Panc1 (cell line): ENCODE data around the gene SLC41A3. TPM values are rescaled to one million over a fixed set of nuclear protein-coding genes. Genes with fewer than 3 reads are reported as not detected.

Experiments used
- ATAC-seq: fragments of 200-7000 bp; cut with Tn5 transposase; 2 replicates; pipeline ENCODE4 v1.9.1; 2020; ENCODE audit warnings: mild to moderate bottlenecking, moderate library complexity
- BruUV-seq: library from RNA; stranded (reverse); fragments of 400-500 nt; replicated peaks from 2 replicates; lab custom pipeline; 2021; lab: Mats Ljungman, UMichigan
- CTCF ChIA-PET: fragments of 300-600 bp; sonication (Branson Sonifier 250); formaldehyde crosslinking; loops from one replicate; lab custom pipeline; 2022; ENCODE audit warnings: antibody characterized with exemption; lab: Charles Lee
- POLR2A ChIA-PET: fragments of 300-600 bp; sonication (Branson Sonifier 250); formaldehyde crosslinking; loops from one replicate; lab custom pipeline; 2022; ENCODE audit warnings: antibody characterized with exemption; lab: Charles Lee
- DNase-seq: peaks from one replicate; pipeline ENCODE4 v3.0.0-alpha.2; 2010; ENCODE audit warnings: low read depth, low spot score
- H3K27ac ChIP-seq: 2 replicates; pipeline ENCODE4 v1.5.1; 2011; ENCODE audit warnings: mild to moderate bottlenecking, low read length, inconsistent platforms
- H3K27me3 ChIP-seq: fragments of 200-500 bp; sonication (Bioruptor generic); 2 replicates; pipeline ENCODE4 v1.6.0; 2014; ENCODE audit warnings: low read length, inconsistent platforms; ENCODE audit not compliant: control insufficient read depth, insufficient read depth
- H3K36me3 ChIP-seq: fragments of 200-500 bp; sonication (Bioruptor generic); 2 replicates; pipeline ENCODE4 v1.5.1; 2014; ENCODE audit warnings: inconsistent platforms, mild to moderate bottlenecking, low read length, moderate library complexity; ENCODE audit not compliant: control insufficient read depth, insufficient read depth
- H3K4me1 ChIP-seq: 2 replicates; pipeline ENCODE4 v1.5.1; 2011; ENCODE audit warnings: inconsistent platforms, mild to moderate bottlenecking, low read length, moderate library complexity; ENCODE audit not compliant: control insufficient read depth, insufficient read depth
- H3K4me3 ChIP-seq, 2 experiments: 2 replicates each; pipeline ENCODE4 v1.5.1; 2011 to 2012; ENCODE audit warnings: low read depth in 2 of 2, low read length in 2 of 2, mild to moderate bottlenecking in 2 of 2, inconsistent platforms in 1 of 2, moderate library complexity in 1 of 2
- H3K9me3 ChIP-seq: fragments of 200-500 bp; sonication (Bioruptor generic); 2 replicates; pipeline ENCODE4 v1.5.1; 2014; ENCODE audit warnings: low read depth, mild to moderate bottlenecking, inconsistent platforms, low read length, moderate library complexity; ENCODE audit not compliant: control insufficient read depth, insufficient read depth
- POLR2AphosphoS5 ChIP-seq: IDR thresholded peaks from 2 replicates; pipeline ENCODE4 v1.6.1; 2012; ENCODE audit warnings: mild to moderate bottlenecking, low read depth, low read length, moderate library complexity
- REST ChIP-seq, 2 experiments: IDR thresholded peaks; 2 replicates each; pipeline ENCODE4 v1.6.1; 2011 to 2012; ENCODE audit warnings: low read depth in 2 of 2, control low read depth in 1 of 2, low read length in 1 of 2, mild to moderate bottlenecking in 1 of 2, moderate library complexity in 1 of 2; ENCODE audit not compliant: insufficient read depth in 1 of 2
- SIN3A ChIP-seq: IDR thresholded peaks from 2 replicates; pipeline ENCODE4 v1.6.1; 2012; ENCODE audit warnings: low read depth, mild to moderate bottlenecking, low read length, moderate library complexity, borderline replicate concordance; ENCODE audit not compliant: insufficient read depth
- TCF7L2 ChIP-seq: IDR thresholded peaks from 2 replicates; pipeline ENCODE4 v1.6.1; 2011; ENCODE audit warnings: mild to moderate bottlenecking, low read depth, low read length, inconsistent platforms
- in situ Hi-C: cut with HindIII; loops from 2 replicates; pipeline ENCODE4 v1.10.0; 2016; ENCODE audit warnings: low sequenced_read_pairs, low pct_unique_long_range_greater_than_20kb
- intact Hi-C: fragments of 100-400 bp; cut with micrococcal nuclease; formaldehyde crosslinking; loops from one replicate; pipeline ENCODE4 v1.10.0; 2022; ENCODE audit not compliant: unreplicated experiment
- total RNA-seq: library from RNA; stranded (reverse); gene quantifications from one replicate; pipeline ENCODE4 v1.2.1, GENCODE V29; 2021; ENCODE audit not compliant: unreplicated experiment
- TF ChIP-seq, protein P1 (sequence below): fragments of 450-650 bp; IDR thresholded peaks from 2 replicates; pipeline ENCODE4 v1.5.1; 2017; ENCODE audit warnings: mild to moderate bottlenecking

The SLC41A3 gene
- total RNA-seq, 1 experiment from 2014 or later, result 39.0 TPM

DNA sequence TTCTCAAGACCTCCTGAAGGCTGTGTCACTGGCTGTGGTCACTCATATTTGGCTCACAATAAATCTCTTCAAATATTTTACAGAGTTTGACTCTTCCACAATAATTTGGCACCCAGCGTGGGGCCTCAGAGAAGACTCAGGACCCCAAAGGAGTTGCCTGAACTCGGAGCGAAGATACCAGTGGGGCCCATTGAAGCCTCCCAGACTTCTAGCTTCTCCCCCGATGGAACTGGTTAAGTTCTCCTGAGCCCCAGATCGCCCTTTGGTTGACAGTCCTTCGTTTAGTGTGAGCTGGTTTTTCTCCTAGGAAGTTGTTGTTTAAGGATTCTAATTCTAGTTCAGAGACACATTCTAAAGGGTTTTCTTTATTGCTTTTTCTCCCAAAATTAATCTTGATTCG lies 1.4 kb upstream of the SLC41A3 start:
- in situ Hi-C loops (no loop called here), intact Hi-C loops (no loop called here)
- no peak for DNase-seq
- H3K4me1 ChIP-seq, result peaks cover 17% of the 10 kb centered on the region
- TF ChIP-seq, protein P1, sequence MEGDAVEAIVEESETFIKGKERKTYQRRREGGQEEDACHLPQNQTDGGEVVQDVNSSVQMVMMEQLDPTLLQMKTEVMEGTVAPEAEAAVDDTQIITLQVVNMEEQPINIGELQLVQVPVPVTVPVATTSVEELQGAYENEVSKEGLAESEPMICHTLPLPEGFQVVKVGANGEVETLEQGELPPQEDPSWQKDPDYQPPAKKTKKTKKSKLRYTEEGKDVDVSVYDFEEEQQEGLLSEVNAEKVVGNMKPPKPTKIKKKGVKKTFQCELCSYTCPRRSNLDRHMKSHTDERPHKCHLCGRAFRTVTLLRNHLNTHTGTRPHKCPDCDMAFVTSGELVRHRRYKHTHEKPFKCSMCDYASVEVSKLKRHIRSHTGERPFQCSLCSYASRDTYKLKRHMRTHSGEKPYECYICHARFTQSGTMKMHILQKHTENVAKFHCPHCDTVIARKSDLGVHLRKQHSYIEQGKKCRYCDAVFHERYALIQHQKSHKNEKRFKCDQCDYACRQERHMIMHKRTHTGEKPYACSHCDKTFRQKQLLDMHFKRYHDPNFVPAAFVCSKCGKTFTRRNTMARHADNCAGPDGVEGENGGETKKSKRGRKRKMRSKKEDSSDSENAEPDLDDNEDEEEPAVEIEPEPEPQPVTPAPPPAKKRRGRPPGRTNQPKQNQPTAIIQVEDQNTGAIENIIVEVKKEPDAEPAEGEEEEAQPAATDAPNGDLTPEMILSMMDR, result no peak
- TF ChIP-seq REST (IDR thresholded peaks at IDR 0.05; ENCODE audit: insufficient read depth in 1 of 2, low read depth in 2 of 2, low read length in 1 of 2), result no peak
- no peak for TF ChIP-seq TCF7L2
- ChIA-PET CTCF (interaction anchor here (0.7 kb wide), 1 partner anchor 41 kb away, joined by 3 read pairs; no protein-coding TSS in a partner anchor), POLR2A (no interaction called here)
- no peak for ATAC-seq
- no peak overlapping the region for H3K4me3 ChIP-seq
- no peaks in the 10 kb centered on the region for H3K36me3 ChIP-seq
- no peak overlapping the region for H3K27ac ChIP-seq
- peaks cover 35% of the 10 kb centered on the region; the same call in 1 of the 2 replicates for H3K9me3 ChIP-seq
- H3K27me3 ChIP-seq, result no peaks in the 10 kb centered on the region
- BruUV-seq, result no TSS peak

DNA sequence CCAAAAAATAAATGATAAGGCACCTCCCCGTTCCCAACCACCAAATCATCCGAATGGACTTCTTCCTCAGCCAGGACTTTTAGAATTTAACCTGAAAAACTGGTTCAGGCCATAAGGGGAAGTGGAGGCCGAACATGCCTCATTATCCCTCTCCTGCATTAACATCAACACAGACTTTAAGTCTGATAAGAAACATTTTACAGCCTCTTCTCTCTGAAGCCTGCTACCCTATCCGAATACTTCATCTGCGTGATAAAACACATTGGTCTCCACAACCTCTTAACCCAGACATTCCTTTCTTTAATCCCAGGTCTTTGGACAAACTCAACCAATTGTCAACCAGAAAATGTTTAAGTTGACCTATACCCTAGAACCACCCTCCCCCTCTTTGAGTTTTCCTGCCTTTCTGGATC lies 850 bp upstream of the SLC41A3 start:
- H3K27me3 ChIP-seq, result no peaks in the 10 kb centered on the region
- in situ Hi-C loops (no loop called here), intact Hi-C loops (no loop called here)
- H3K36me3 ChIP-seq, result no peaks in the 10 kb centered on the region
- BruUV-seq, result no TSS peak
- TF ChIP-seq REST (IDR thresholded peaks at IDR 0.05; ENCODE audit: insufficient read depth in 1 of 2, low read depth in 2 of 2, low read length in 1 of 2) (no peak), SIN3A (no peak), POLR2AphosphoS5 (no peak), TCF7L2 (no peak)
- TF ChIP-seq, protein P1, result no peak
- peak overlapping the region; percentile 59 to 61 for H3K4me3 ChIP-seq
- DNase-seq (no peak), ATAC-seq (no peak)
- peaks cover 17% of the 10 kb centered on the region for H3K4me1 ChIP-seq
- CTCF ChIA-PET, result no interaction called here
- peaks cover 31% of the 10 kb centered on the region; the same call in 1 of the 2 replicates for H3K9me3 ChIP-seq
- H3K27ac ChIP-seq, result peak overlapping the region; percentile 76
- POLR2A ChIA-PET, result no interaction called here
